ENCODE measurements around the gene ENKUR.

GRCh38 chr10:25047088-25047487 lies 31.1 kb upstream of the ENKUR start:
- TF ChIP-seq POLR2A (IDR thresholded peaks at IDR 0.05; ENCODE audit: low read depth, low read length) (no peak), POLR2AphosphoS5 (IDR thresholded peaks at IDR 0.05; ENCODE audit: low read depth, low read length) (no peak)
